ENCODE results near the gene SHROOM3. TPM values are rescaled to one million over a fixed set of nuclear protein-coding genes. Genes with fewer than 3 reads are reported as not detected.
A peak's percentile ranks its signal among the peaks of the same experiment; 100 is the strongest.

Gene SHROOM3
- total RNA-seq, 2 donors from 2014 or later, result 18.1 to 21.8 TPM

GRCh38 chr4:76723924-76724323 is 288.9 kb downstream of the SHROOM3 start:
- Histone ChIP-seq H3K36me3 (ENCODE audit: control insufficient read depth, insufficient read depth, low read length) (peaks cover 5% of the 10 kb centered on the region), H3K27ac (ENCODE audit: low read depth, low read length) (peak overlapping the region; percentile 61), H3K9me3 (ENCODE audit: control insufficient read depth, low read length) (peaks cover 4% of the 10 kb centered on the region), H3K4me1 (ENCODE audit: control insufficient read depth, insufficient read depth, low read length) (peaks cover 5% of the 10 kb centered on the region), H3K27me3 (ENCODE audit: control insufficient read depth, insufficient read depth, low read length, poor library complexity, severe bottlenecking) (no peaks in the 10 kb centered on the region), H3K4me3 (ENCODE audit: low read length) (no peak overlapping the region), H3K9ac (ENCODE audit: extremely low read depth, low read length, poor library complexity, severe bottlenecking) (no peak overlapping the region)
- Mint-ChIP-seq H3K27me3 (ENCODE audit: insufficient read depth) (no peaks in the 10 kb centered on the region), H3K36me3 (ENCODE audit: low read depth) (peaks cover 15% of the 10 kb centered on the region), H3K27ac (no peak overlapping the region), H3K9me3 (peaks cover 10% of the 10 kb centered on the region), H3K4me1 (peaks cover 39% of the 10 kb centered on the region), H3K4me3 (no peak overlapping the region)
- DNase-seq, result no peak
- TF ChIP-seq, protein P1, sequence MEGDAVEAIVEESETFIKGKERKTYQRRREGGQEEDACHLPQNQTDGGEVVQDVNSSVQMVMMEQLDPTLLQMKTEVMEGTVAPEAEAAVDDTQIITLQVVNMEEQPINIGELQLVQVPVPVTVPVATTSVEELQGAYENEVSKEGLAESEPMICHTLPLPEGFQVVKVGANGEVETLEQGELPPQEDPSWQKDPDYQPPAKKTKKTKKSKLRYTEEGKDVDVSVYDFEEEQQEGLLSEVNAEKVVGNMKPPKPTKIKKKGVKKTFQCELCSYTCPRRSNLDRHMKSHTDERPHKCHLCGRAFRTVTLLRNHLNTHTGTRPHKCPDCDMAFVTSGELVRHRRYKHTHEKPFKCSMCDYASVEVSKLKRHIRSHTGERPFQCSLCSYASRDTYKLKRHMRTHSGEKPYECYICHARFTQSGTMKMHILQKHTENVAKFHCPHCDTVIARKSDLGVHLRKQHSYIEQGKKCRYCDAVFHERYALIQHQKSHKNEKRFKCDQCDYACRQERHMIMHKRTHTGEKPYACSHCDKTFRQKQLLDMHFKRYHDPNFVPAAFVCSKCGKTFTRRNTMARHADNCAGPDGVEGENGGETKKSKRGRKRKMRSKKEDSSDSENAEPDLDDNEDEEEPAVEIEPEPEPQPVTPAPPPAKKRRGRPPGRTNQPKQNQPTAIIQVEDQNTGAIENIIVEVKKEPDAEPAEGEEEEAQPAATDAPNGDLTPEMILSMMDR (conservative IDR thresholded peaks at IDR 0.05), result no peak
- 47% methylated on average over 2 of the region's 2 CpGs; no CpG with 5 or more reads in 1 of the 2 experiments for whole genome bisulfite sequencing, 2 experiments (ENCODE audit: insufficient coverage in 1 of 2, insufficient read length in 1 of 2)

DNA sequence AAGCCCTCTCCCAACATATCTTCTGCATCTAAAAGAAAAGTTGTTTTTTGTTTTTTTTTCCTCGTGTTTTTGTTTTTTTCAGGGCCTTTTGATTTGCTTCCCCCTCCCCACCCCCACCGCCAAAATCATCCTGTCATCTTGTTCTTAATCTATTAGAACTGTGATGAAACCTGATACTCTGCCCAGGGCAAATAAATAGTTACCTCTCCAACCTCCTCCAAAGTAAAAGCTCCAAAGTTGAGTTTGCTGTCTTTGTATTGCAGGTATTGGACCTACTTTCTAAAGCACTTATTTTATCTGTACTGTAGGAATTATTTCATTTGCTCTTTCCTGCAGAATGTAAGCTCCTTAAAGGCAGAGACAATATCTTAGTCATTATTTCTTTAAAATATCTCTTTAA is 290.0 kb downstream of the SHROOM3 start:
- TF ChIP-seq, protein P1 (conservative IDR thresholded peaks at IDR 0.05), result no peak
- 33 to 63% methylated on average over 1 to 2 of the region's 2 CpGs for WGBS, 2 experiments (ENCODE audit: insufficient coverage in 1 of 2, insufficient read length in 1 of 2)
- Histone ChIP-seq H3K9ac (ENCODE audit: extremely low read depth, low read length, poor library complexity, severe bottlenecking) (no peak overlapping the region), H3K36me3 (ENCODE audit: control insufficient read depth, insufficient read depth, low read length) (peaks cover 5% of the 10 kb centered on the region), H3K9me3 (ENCODE audit: control insufficient read depth, low read length) (peaks cover 4% of the 10 kb centered on the region), H3K4me1 (ENCODE audit: control insufficient read depth, insufficient read depth, low read length) (peaks cover 8% of the 10 kb centered on the region), H3K4me3 (ENCODE audit: low read length) (no peak overlapping the region), H3K27ac (ENCODE audit: low read depth, low read length) (no peak overlapping the region), H3K27me3 (ENCODE audit: control insufficient read depth, insufficient read depth, low read length, poor library complexity, severe bottlenecking) (no peaks in the 10 kb centered on the region)
- Mint-ChIP-seq H3K4me3 (no peak overlapping the region), H3K36me3 (ENCODE audit: low read depth) (peaks cover 15% of the 10 kb centered on the region), H3K27ac (no peak overlapping the region), H3K9me3 (peaks cover 10% of the 10 kb centered on the region), H3K27me3 (ENCODE audit: insufficient read depth) (no peaks in the 10 kb centered on the region), H3K4me1 (peaks cover 44% of the 10 kb centered on the region)
- no peak for DNase-seq

- TF ChIP-seq, protein P1 (conservative IDR thresholded peaks at IDR 0.05), result no peak
- H3K27ac Mint-ChIP-seq, result no peak overlapping the region
These were observed 291.1 kb downstream of the SHROOM3 start for GRCh38 chr4:76726176-76726575.

More at GRCh38 chr4:76726176-76726575, 291.1 kb downstream of the SHROOM3 start:
- Histone ChIP-seq H3K9me3 (ENCODE audit: control insufficient read depth, low read length) (peaks cover 4% of the 10 kb centered on the region), H3K4me1 (ENCODE audit: control insufficient read depth, insufficient read depth, low read length) (peaks cover 8% of the 10 kb centered on the region), H3K36me3 (ENCODE audit: control insufficient read depth, insufficient read depth, low read length) (peaks cover 5% of the 10 kb centered on the region), H3K27ac (ENCODE audit: low read depth, low read length) (no peak overlapping the region), H3K4me3 (ENCODE audit: low read length) (no peak overlapping the region), H3K27me3 (ENCODE audit: control insufficient read depth, insufficient read depth, low read length, poor library complexity, severe bottlenecking) (no peaks in the 10 kb centered on the region), H3K9ac (ENCODE audit: extremely low read depth, low read length, poor library complexity, severe bottlenecking) (no peak overlapping the region)
- peaks cover 18% of the 10 kb centered on the region for H3K36me3 Mint-ChIP-seq (ENCODE audit: low read depth)
- DNase-seq, result no peak
- H3K27me3 Mint-ChIP-seq (ENCODE audit: insufficient read depth), result no peaks in the 10 kb centered on the region
- H3K4me1 Mint-ChIP-seq, result peaks cover 45% of the 10 kb centered on the region
- WGBS, 2 experiments (ENCODE audit: insufficient coverage in 1 of 2, insufficient read length in 1 of 2), result 96% methylated on average over 1 of the region's 1 CpG; no CpG with 5 or more reads in 1 of the 2 experiments
- no peak overlapping the region for H3K4me3 Mint-ChIP-seq
- H3K9me3 Mint-ChIP-seq, result peaks cover 10% of the 10 kb centered on the region

All from endodermal cell (in vitro differentiated cells).